CD4-positive, CD25-positive, alpha-beta regulatory T cell (primary cell): Measurements from ENCODE around the gene ARHGAP45. TPM values are rescaled to one million over a fixed set of nuclear protein-coding genes. Genes with fewer than 3 reads are reported as not detected.
A peak's percentile ranks its signal among the peaks of the same experiment; 100 is the strongest.

Experiments used
- ATAC-seq, 2 donors: fragments of 150-1000 bp; cut with Tn5 transposase; one replicate each; pipeline ENCODE4 v1.10.0; 2021; ENCODE audit warnings: low read depth in 2 of 2, moderate number of reproducible peaks in 2 of 2, moderate library complexity in 1 of 2
- DNase-seq, 3 donors: peaks; one replicate each; pipeline versions ENCODE4 v3.0.0 to v3.0.0-alpha.2; 2012 to 2022; ENCODE audit warnings: mixed read lengths in 1 of 3
- H3K27ac ChIP-seq: one replicate; pipeline ENCODE4 v1.7.0; 2013; ENCODE audit warnings: mild to moderate bottlenecking, low read length; ENCODE audit not compliant: insufficient read depth, poor library complexity, severe bottlenecking
- H3K27me3 ChIP-seq: one replicate; pipeline ENCODE4 v1.7.0; 2013; ENCODE audit warnings: low read length; ENCODE audit not compliant: control insufficient read depth, insufficient read depth
- H3K36me3 ChIP-seq: one replicate; pipeline ENCODE4 v1.7.0; 2013; ENCODE audit warnings: mild to moderate bottlenecking, low read length, moderate library complexity; ENCODE audit not compliant: control insufficient read depth, insufficient read depth
- H3K4me1 ChIP-seq: 2 replicates; pipeline ENCODE4 v1.7.0; 2013; ENCODE audit warnings: mild to moderate bottlenecking, low read length; ENCODE audit not compliant: insufficient read depth, control insufficient read depth, poor library complexity, severe bottlenecking
- H3K4me3 ChIP-seq: one replicate; pipeline ENCODE4 v1.7.0; 2013; ENCODE audit warnings: low read depth, mild to moderate bottlenecking, low read length, moderate library complexity
- H3K9me3 ChIP-seq, 2 experiments: 1 replicate in 1 of 2; 2 replicates in 1 of 2; pipeline ENCODE4 v1.7.0; 2013; ENCODE audit warnings: low read length in 2 of 2, mild to moderate bottlenecking in 1 of 2, moderate library complexity in 1 of 2; ENCODE audit not compliant: control insufficient read depth in 2 of 2
- H3K27ac Mint-ChIP-seq, 3 donors: one replicate each; pipeline ENCODE4 v1.8.0; 2020 to 2022; ENCODE audit warnings: mild to moderate bottlenecking in 3 of 3, mixed read lengths in 3 of 3, moderate library complexity in 2 of 3
- H3K27me3 Mint-ChIP-seq: one replicate; pipeline ENCODE4 v1.8.0; 2022; ENCODE audit warnings: mild to moderate bottlenecking, mixed read lengths
- H3K36me3 Mint-ChIP-seq: one replicate; pipeline ENCODE4 v1.8.0; 2020; ENCODE audit warnings: mixed read lengths
- H3K4me1 Mint-ChIP-seq, 4 donors: one replicate each; pipeline ENCODE4 v1.8.0; 2020 to 2022; ENCODE audit warnings: mixed read lengths in 4 of 4, mild to moderate bottlenecking in 1 of 4
- H3K4me3 Mint-ChIP-seq, 4 donors: one replicate each; pipeline ENCODE4 v1.8.0; 2020 to 2022; ENCODE audit warnings: mild to moderate bottlenecking in 4 of 4, mixed read lengths in 4 of 4, moderate library complexity in 3 of 4
- H3K9me3 Mint-ChIP-seq, 7 donors: one replicate each; pipeline ENCODE4 v1.8.0; 2020 to 2022; ENCODE audit warnings: mixed read lengths in 7 of 7, mild to moderate bottlenecking in 3 of 7, moderate library complexity in 2 of 7
- polyA plus RNA-seq, 4 donors: library from polyadenylated mRNA; unstranded; fragments of 300-500 nt; fragmentation: Illumina TruSeq; gene quantifications; one replicate each; pipeline ENCODE4 v1.2.3, GENCODE V29; 2021
- total RNA-seq: library from RNA; stranded (reverse); gene quantifications from one replicate; pipeline ENCODE4 v1.2.3, GENCODE V29; 2022

ARHGAP45 gene
- total RNA-seq (756 TPM), polyA plus RNA-seq (100 to 1,000 TPM; 258 to 297 (median 277) TPM)

GRCh38 chr19:1066748-1067340 lies at the start of gene ARHGAP45:
TSS of gene ARHGAP45 (plus strand) at chr19:1067167. CDS start at chr19:1067406, 239 bp downstream.
- Histone ChIP-seq H3K36me3 (peaks cover 8% of the 10 kb centered on the region), H3K9me3 (no peaks in the 10 kb centered on the region), H3K27ac (peak within 1 kb of the TSS; percentile 96), H3K4me3 (peak within 1 kb of the TSS; percentile 62), H3K4me1 (peaks cover 63% of the 10 kb centered on the region), H3K27me3 (no peaks in the 10 kb centered on the region)
- peak within 1 kb of the TSS; percentile 92 to 94 (median 94) for H3K27ac Mint-ChIP-seq
- H3K9me3 Mint-ChIP-seq, result peaks cover 0 to 2% (median 0%) of the 10 kb centered on the region in 7 donors
- H3K36me3 Mint-ChIP-seq, result peaks cover 13% of the 10 kb centered on the region
- peak within 1 kb of the TSS; percentile 92 to 99 (median 96) for H3K4me3 Mint-ChIP-seq
- no peaks in the 10 kb centered on the region for H3K27me3 Mint-ChIP-seq
- H3K4me1 Mint-ChIP-seq, result peaks cover 0 to 56% (median 17%) of the 10 kb centered on the region in 4 donors
- peak; percentile 80 to 94 (median 86) for DNase-seq
- peak; percentile 52 to 61 for ATAC-seq

- Mint-ChIP-seq H3K9me3 (no peaks in the 10 kb centered on the region), H3K4me3 (peak overlapping the region; percentile 58 to 92 (median 80)), H3K27ac (peak overlapping the region in 1 of 3 donors; percentile 64), H3K4me1 (peaks cover 0 to 53% (median 17%) of the 10 kb centered on the region in 4 donors), H3K27me3 (peaks cover 13% of the 10 kb centered on the region), H3K36me3 (no peaks in the 10 kb centered on the region)
- Histone ChIP-seq H3K27ac (no peak overlapping the region), H3K4me1 (peaks cover 59% of the 10 kb centered on the region), H3K9me3 (no peaks in the 10 kb centered on the region), H3K36me3 (peaks cover 6% of the 10 kb centered on the region), H3K27me3 (no peaks in the 10 kb centered on the region), H3K4me3 (no peak overlapping the region)
- DNase-seq, result no peak
- ATAC-seq, result no peak
Observed at GRCh38 chr19:1017906-1018305, 49.1 kb upstream of the ARHGAP45 start.

- Mint-ChIP-seq H3K9me3 (no peaks in the 10 kb centered on the region), H3K27me3 (peaks cover 13% of the 10 kb centered on the region), H3K36me3 (no peaks in the 10 kb centered on the region), H3K27ac (peak overlapping the region; percentile 42 to 88 (median 64)), H3K4me3 (peak overlapping the region; percentile 70 to 92 (median 80)), H3K4me1 (peaks cover 0 to 53% (median 17%) of the 10 kb centered on the region in 4 donors)
- H3K27ac ChIP-seq, result no peak overlapping the region
- H3K4me1 ChIP-seq, result peaks cover 59% of the 10 kb centered on the region
- H3K9me3 ChIP-seq, result no peaks in the 10 kb centered on the region
- ATAC-seq, result no peak
- H3K36me3 ChIP-seq, result peaks cover 2% of the 10 kb centered on the region
- H3K4me3 ChIP-seq, result peak overlapping the region; percentile 19
- no peaks in the 10 kb centered on the region for H3K27me3 ChIP-seq
- no peak for DNase-seq
Observed at GRCh38 chr19:1018393-1018792, 48.6 kb upstream of the ARHGAP45 start.

- Histone ChIP-seq H3K27me3 (no peaks in the 10 kb centered on the region), H3K36me3 (no peaks in the 10 kb centered on the region), H3K4me3 (peak overlapping the region; percentile 19), H3K27ac (peak overlapping the region; percentile 8), H3K4me1 (peaks cover 59% of the 10 kb centered on the region), H3K9me3 (no peaks in the 10 kb centered on the region)
- peak overlapping the region; percentile 70 to 92 (median 86) for H3K4me3 Mint-ChIP-seq
- ATAC-seq, result no peak
- peaks cover 13% of the 10 kb centered on the region for H3K27me3 Mint-ChIP-seq
- H3K36me3 Mint-ChIP-seq, result no peaks in the 10 kb centered on the region
- H3K4me1 Mint-ChIP-seq, result peaks cover 0 to 53% (median 17%) of the 10 kb centered on the region in 4 donors
- no peaks in the 10 kb centered on the region for H3K9me3 Mint-ChIP-seq
- no peak for DNase-seq
- H3K27ac Mint-ChIP-seq, result peak overlapping the region; percentile 42 to 88 (median 64)
Observed at GRCh38 chr19:1018932-1019615, 47.9 kb upstream of the ARHGAP45 start.

- ATAC-seq (no peak), DNase-seq (no peak)
- Histone ChIP-seq H3K36me3 (no peaks in the 10 kb centered on the region), H3K4me1 (peaks cover 59% of the 10 kb centered on the region), H3K9me3 (no peaks in the 10 kb centered on the region), H3K4me3 (peak overlapping the region; percentile 65), H3K27ac (peak overlapping the region; percentile 98), H3K27me3 (no peaks in the 10 kb centered on the region)
- Mint-ChIP-seq H3K36me3 (no peaks in the 10 kb centered on the region), H3K4me3 (peak overlapping the region; percentile 88 to 95 (median 94)), H3K4me1 (peaks cover 0 to 53% (median 17%) of the 10 kb centered on the region in 4 donors), H3K27me3 (peaks cover 13% of the 10 kb centered on the region), H3K27ac (peak overlapping the region in 2 of 3 donors; percentile 93 to 99), H3K9me3 (no peaks in the 10 kb centered on the region)
Observed at GRCh38 chr19:1019616-1019961, 47.4 kb upstream of the ARHGAP45 start.

GRCh38 chr19:1019980-1020867 lies 46.7 kb upstream of the ARHGAP45 start:
- H3K36me3 ChIP-seq, result no peaks in the 10 kb centered on the region
- no peaks in the 10 kb centered on the region for H3K9me3 ChIP-seq
- ATAC-seq, result no peak
- Mint-ChIP-seq H3K27ac (peak overlapping the region; percentile 93 to 99 (median 93)), H3K9me3 (no peaks in the 10 kb centered on the region), H3K4me1 (peaks cover 0 to 54% (median 18%) of the 10 kb centered on the region in 4 donors), H3K36me3 (no peaks in the 10 kb centered on the region), H3K4me3 (peak overlapping the region; percentile 88 to 95 (median 94)), H3K27me3 (peaks cover 13% of the 10 kb centered on the region)
- H3K27me3 ChIP-seq, result no peaks in the 10 kb centered on the region
- peaks cover 58% of the 10 kb centered on the region for H3K4me1 ChIP-seq
- H3K27ac ChIP-seq, result peak overlapping the region; percentile 98
- DNase-seq, result peak in 1 of 3 donors; percentile 62
- H3K4me3 ChIP-seq, result peak overlapping the region; percentile 65

GRCh38 chr19:1020868-1021425 lies 46.0 kb upstream of the ARHGAP45 start, which contains the start of gene TMEM259:
TSS of gene TMEM259 (minus strand) at chr19:1021123. CDS start at chr19:1020996, 127 bp downstream.
- H3K9me3 Mint-ChIP-seq, result no peaks in the 10 kb centered on the region
- ATAC-seq, result peak; percentile 92

More at GRCh38 chr19:1020868-1021425, 46.0 kb upstream of the ARHGAP45 start, which contains the start of gene TMEM259:
- peaks cover 54% of the 10 kb centered on the region for H3K4me1 ChIP-seq
- Mint-ChIP-seq H3K27ac (peak within 1 kb of the TSS; percentile 99 to 100 (median 99)), H3K4me3 (peak within 1 kb of the TSS; percentile 88 to 95 (median 94)), H3K27me3 (peaks cover 13% of the 10 kb centered on the region), H3K4me1 (peaks cover 0 to 51% (median 18%) of the 10 kb centered on the region in 4 donors), H3K36me3 (no peaks in the 10 kb centered on the region)
- no peaks in the 10 kb centered on the region for H3K9me3 ChIP-seq
- H3K36me3 ChIP-seq, result no peaks in the 10 kb centered on the region
- DNase-seq, result peak; percentile 96 to 98 (median 97)
- peak within 1 kb of the TSS; percentile 98 for H3K27ac ChIP-seq
- peak within 1 kb of the TSS; percentile 67 for H3K4me3 ChIP-seq
- no peaks in the 10 kb centered on the region for H3K27me3 ChIP-seq
